SK-N-SH (cell line): ENCODE measurements around the gene TPH2. TPM values are rescaled to one million over a fixed set of nuclear protein-coding genes. Genes with fewer than 3 reads are reported as not detected.

ENCODE experiments used
- CTCF ChIA-PET: fragments of 300-600, 350-600 bp; formaldehyde crosslinking; extraction: SDS; loops from one replicate; lab custom pipeline; 2021; lab: Yijun Ruan, JAX
- POLR2A ChIA-PET: fragments of 350-600 bp; sonication (Branson Sonifier 250); formaldehyde crosslinking; extraction: SDS; loops from one replicate; lab custom pipeline; 2020; ENCODE audit warnings: antibody characterized with exemption, inconsistent platforms; lab: Yijun Ruan, JAX
- DNase-seq: peaks from one replicate; pipeline ENCODE4 v3.0.0; 2012
- H2AFZ ChIP-seq: fragments of 200-600 bp; sonication (generic); 2 replicates; pipeline ENCODE4 v1.8.1; 2016; ENCODE audit warnings: antibody characterized with exemption, mild to moderate bottlenecking, low read depth
- H3F3A ChIP-seq: fragments of 200-600 bp; sonication (generic); replicated peaks from 2 replicates; pipeline ENCODE3; 2016; ENCODE audit warnings: antibody characterized with exemption, mild to moderate bottlenecking; ENCODE audit not compliant: insufficient read depth
- H3K27ac ChIP-seq, 2 experiments: fragments of 200-500 bp in 1 of 2; fragments of 200-600 bp in 1 of 2; sonication (Bioruptor generic) in 1 of 2; sonication (generic), shearing (Covaris generic) in 1 of 2; 2 replicates each; pipeline versions ENCODE4 v1.5.1 to v1.6.1; 2014 to 2016; ENCODE audit warnings: low read depth in 2 of 2, inconsistent platforms in 1 of 2, low read length in 1 of 2, mild to moderate bottlenecking in 1 of 2, mixed read lengths in 1 of 2
- H3K27me3 ChIP-seq: fragments of 200-600 bp; sonication (generic), shearing (Covaris generic); 2 replicates; pipeline ENCODE4 v1.6.1; 2016; ENCODE audit warnings: mixed run types; ENCODE audit not compliant: insufficient read depth
- H3K36me3 ChIP-seq, 2 experiments: fragments of 200-500 bp in 1 of 2; fragments of 200-600 bp in 1 of 2; sonication (Bioruptor generic) in 1 of 2; sonication (generic) in 1 of 2; replicated peaks in 1 of 2; 2 replicates each; pipeline versions ENCODE3 to v1.5.1; 2014 to 2016; ENCODE audit warnings: low read length in 1 of 2, mild to moderate bottlenecking in 1 of 2; ENCODE audit not compliant: insufficient read depth in 2 of 2, control insufficient read depth in 1 of 2
- H3K4me1 ChIP-seq, 2 experiments: fragments of 200-500 bp in 1 of 2; fragments of 200-600 bp in 1 of 2; sonication (Bioruptor generic) in 1 of 2; sonication (generic), shearing (Covaris generic) in 1 of 2; 2 replicates each; pipeline versions ENCODE4 v1.5.1 to v1.6.1; 2014 to 2016; ENCODE audit warnings: low read depth in 1 of 2, low read length in 1 of 2, mixed run types in 1 of 2; ENCODE audit not compliant: insufficient read depth in 2 of 2, control insufficient read depth in 1 of 2
- H3K4me2 ChIP-seq: fragments of 200-600 bp; sonication (generic), shearing (Covaris generic); 2 replicates; pipeline ENCODE4 v1.6.1; 2017; ENCODE audit warnings: mixed run types
- H3K4me3 ChIP-seq, 2 experiments: fragments of 200-500 bp in 1 of 2; fragments of 200-600 bp in 1 of 2; sonication (Bioruptor generic) in 1 of 2; sonication (generic), shearing (Covaris generic) in 1 of 2; 2 replicates each; pipeline versions ENCODE4 v1.5.1 to v1.8.1; 2014 to 2016; ENCODE audit warnings: low read depth in 2 of 2, inconsistent platforms in 1 of 2, low read length in 1 of 2, mild to moderate bottlenecking in 1 of 2, mixed read lengths in 1 of 2, moderate library complexity in 1 of 2
- H3K79me2 ChIP-seq: fragments of 200-600 bp; sonication (generic); 2 replicates; pipeline ENCODE4 v1.8.1; 2017; ENCODE audit warnings: mild to moderate bottlenecking; ENCODE audit not compliant: insufficient read depth
- H3K9ac ChIP-seq: fragments of 200-600 bp; sonication (generic); 2 replicates; pipeline ENCODE4 v1.6.1; 2017; ENCODE audit warnings: mixed run types
- H3K9me2 ChIP-seq: fragments of 200-600 bp; sonication (generic); 2 replicates; pipeline ENCODE4 v1.6.1; 2017; ENCODE audit warnings: mixed run types
- H3K9me3 ChIP-seq: fragments of 200-600 bp; sonication (generic); 2 replicates; pipeline ENCODE4 v1.6.1; 2017; ENCODE audit warnings: mixed run types, mild to moderate bottlenecking, moderate library complexity
- H4K20me1 ChIP-seq: fragments of 200-600 bp; sonication (generic); 2 replicates; pipeline ENCODE4 v1.6.1; 2017; ENCODE audit warnings: mild to moderate bottlenecking, mixed run types; ENCODE audit not compliant: insufficient read depth
- CHD2 ChIP-seq: fragments of 150-350 bp; IDR thresholded peaks from 2 replicates; pipeline ENCODE4 v1.6.1; 2018; ENCODE audit warnings: low read length; ENCODE audit not compliant: partially characterized antibody
- EP300 ChIP-seq, 2 experiments: IDR thresholded peaks; 2 replicates each; pipeline versions ENCODE4 v1.4.0 to v1.6.1; 2012; ENCODE audit warnings: borderline replicate concordance in 1 of 2, low read depth in 1 of 2, low read length in 1 of 2
- EZH2phosphoT487 ChIP-seq: fragments of 200-600 bp; sonication (generic); IDR thresholded peaks from 2 replicates; pipeline ENCODE4 v1.6.1; 2017; ENCODE audit warnings: low read depth, mixed run types, mild to moderate bottlenecking, antibody characterized with exemption, moderate library complexity, borderline replicate concordance
- FOSL2 ChIP-seq: IDR thresholded peaks from 2 replicates; pipeline ENCODE4 v1.4.0; 2012; ENCODE audit warnings: low read depth, mild to moderate bottlenecking, moderate library complexity, borderline replicate concordance
- FOXJ3 ChIP-seq: sonication (generic); formaldehyde crosslinking; IDR thresholded peaks from 2 replicates; pipeline ENCODE4 v1.5.1; 2020; ENCODE audit warnings: mild to moderate bottlenecking, missing genetic modification reagents
- FOXM1 ChIP-seq: IDR thresholded peaks from 2 replicates; pipeline ENCODE4 v1.4.0; 2012; ENCODE audit warnings: low read depth, mild to moderate bottlenecking
- GABPA ChIP-seq: IDR thresholded peaks from 2 replicates; pipeline ENCODE4 v1.4.0; 2012; ENCODE audit warnings: low read depth, mild to moderate bottlenecking
- GATA2 ChIP-seq: sonication (generic); formaldehyde crosslinking; IDR thresholded peaks from 2 replicates; pipeline ENCODE4 v1.5.0; 2020; ENCODE audit warnings: mild to moderate bottlenecking, missing genetic modification reagents
- JUND ChIP-seq: IDR thresholded peaks from 2 replicates; pipeline ENCODE4 v1.4.0; 2012
- MEF2A ChIP-seq: IDR thresholded peaks from 2 replicates; pipeline ENCODE4 v1.4.0; 2012; ENCODE audit warnings: low read depth, borderline replicate concordance
- MXI1 ChIP-seq: IDR thresholded peaks from 2 replicates; pipeline ENCODE4 v1.6.1; 2012; ENCODE audit warnings: mild to moderate bottlenecking, low read depth, low read length, improper control_type of control experiment
- NFIC ChIP-seq: IDR thresholded peaks from 2 replicates; pipeline ENCODE4 v1.4.0; 2012; ENCODE audit warnings: borderline replicate concordance
- NRF1 ChIP-seq: IDR thresholded peaks from 2 replicates; pipeline ENCODE4 v1.6.1; 2012; ENCODE audit warnings: low read depth, mild to moderate bottlenecking, low read length
- RAD21 ChIP-seq: IDR thresholded peaks from 2 replicates; pipeline ENCODE4 v1.6.1; 2012; ENCODE audit warnings: mild to moderate bottlenecking, low read length
- RCOR1 ChIP-seq: fragments of 150-350 bp; IDR thresholded peaks from 2 replicates; pipeline ENCODE4 v1.6.1; 2017; ENCODE audit warnings: antibody characterized with exemption, low read length
- RFX5 ChIP-seq: IDR thresholded peaks from 2 replicates; pipeline ENCODE4 v1.6.1; 2012; ENCODE audit warnings: mild to moderate bottlenecking, improper control_type of control experiment, low read length
- RXRA ChIP-seq: IDR thresholded peaks from 2 replicates; pipeline ENCODE4 v1.4.0; 2012; ENCODE audit warnings: low read depth, mild to moderate bottlenecking, borderline replicate concordance
- SMC3 ChIP-seq: IDR thresholded peaks from 2 replicates; pipeline ENCODE4 v1.6.1; 2012; ENCODE audit warnings: low read depth, low read length, improper control_type of control experiment
- TEAD4 ChIP-seq: IDR thresholded peaks from 2 replicates; pipeline ENCODE4 v1.4.0; 2012; ENCODE audit warnings: mild to moderate bottlenecking, borderline replicate concordance; ENCODE audit not compliant: insufficient read depth
- YY1 ChIP-seq: IDR thresholded peaks from 2 replicates; pipeline ENCODE4 v1.4.0; 2012; ENCODE audit warnings: low read depth, mild to moderate bottlenecking
- WGBS: methylation state at CpG from one replicate; pipeline ENCODE4 v1.1.6; 2017; ENCODE audit warnings: low lambda C conversion rate; 5-methylcytosine and 5-hydroxymethylcytosine counted together
- polyA plus RNA-seq, 3 experiments: library from polyadenylated mRNA; depleted of rRNA; stranded (reverse); fragments of >200 nt; gene quantifications; 2 replicates each; pipeline ENCODE4 v1.2.3, GENCODE V29; 2012
- TF ChIP-seq, protein P1 (sequence below): IDR thresholded peaks from 2 replicates; pipeline ENCODE4; 2012
- TF ChIP-seq, protein P2 (sequence below): fragments of 150-350 bp; IDR thresholded peaks from 2 replicates; pipeline ENCODE4 v1.6.1; 2017; ENCODE audit warnings: antibody characterized with exemption, low read length, low read depth, borderline replicate concordance
- TF ChIP-seq, protein P3 (sequence below): IDR thresholded peaks from 2 replicates; pipeline ENCODE4 v1.4.0; 2012; ENCODE audit warnings: low read depth
- TF ChIP-seq, protein P4 (sequence below): IDR thresholded peaks from 2 replicates; pipeline ENCODE4 v1.4.0; 2012; ENCODE audit warnings: low read depth, borderline replicate concordance
- TF ChIP-seq, protein P5 (sequence below): IDR thresholded peaks from 2 replicates; pipeline ENCODE4 v1.6.1; 2012; ENCODE audit warnings: mild to moderate bottlenecking, low read depth, low read length, moderate library complexity

TPH2 gene
- polyA plus RNA-seq (2012; rRNA removed): not detected in 2 replicates
- not detected in 2 replicates for polyA plus RNA-seq (2012; cell fraction: cytosol; rRNA removed)
- polyA plus RNA-seq (2012; cell fraction: nucleus; rRNA removed): not detected in 2 replicates

DNA sequence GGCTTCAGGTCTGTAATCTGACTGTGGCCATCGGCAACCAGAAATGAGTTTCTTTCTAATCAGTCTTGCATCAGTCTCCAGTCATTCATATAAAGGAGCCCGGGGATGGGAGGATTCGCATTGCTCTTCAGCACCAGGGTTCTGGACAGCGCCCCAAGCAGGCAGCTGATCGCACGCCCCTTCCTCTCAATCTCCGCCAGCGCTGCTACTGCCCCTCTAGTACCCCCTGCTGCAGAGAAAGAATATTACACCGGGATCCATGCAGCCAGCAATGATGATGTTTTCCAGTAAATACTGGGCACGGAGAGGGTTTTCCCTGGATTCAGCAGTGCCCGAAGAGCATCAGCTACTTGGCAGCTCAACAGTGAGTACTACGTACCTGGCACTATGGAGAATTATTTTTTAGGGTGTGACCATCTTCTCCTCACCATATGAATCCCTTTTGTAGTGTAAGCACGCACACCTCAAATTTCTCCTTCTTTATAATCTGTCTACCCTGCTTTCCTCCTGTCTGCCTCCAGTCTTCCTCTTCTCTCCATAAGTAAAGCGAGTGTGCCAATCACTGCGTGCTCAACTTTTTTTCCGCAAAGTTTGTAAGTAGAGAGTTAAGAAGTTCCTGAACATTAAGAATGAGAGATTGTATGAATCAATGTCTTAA lies at the start of gene TPH2:
Gene TPH2, plus strand, starts transcription at position 118 of the 658 bp plus-strand sequence. Its CDS starts 142 bp downstream, at position 260.
- H3K9me2 ChIP-seq: no peaks in the 10 kb centered on the region
- ChIA-PET POLR2A (no interaction called here), CTCF (interaction anchor here (0.6 to 4.8 kb wide), 30 partner anchors 10 to 925 kb away, joined by 3 to 52 read pairs (median 4); partner anchors contain the start of gene RAB21)
- no peaks in the 10 kb centered on the region for H3F3A ChIP-seq
- no peak within 1 kb of the TSS for H3K27ac ChIP-seq
- H3K9me3 ChIP-seq: no peaks in the 10 kb centered on the region
- H2AFZ ChIP-seq: no peak within 1 kb of the TSS
- no peaks in the 10 kb centered on the region for H3K79me2 ChIP-seq
- H3K4me2 ChIP-seq: no peak within 1 kb of the TSS
- no peaks in the 10 kb centered on the region for H3K36me3 ChIP-seq
- DNase-seq: peak; percentile 63
- H3K9ac ChIP-seq: no peak within 1 kb of the TSS
- WGBS: 22% methylated on average over 16 of the region's 16 CpGs
- peaks cover 0 to 17% of the 10 kb centered on the region in 2 experiments; a peak in 2 of 4 replicates for H3K4me1 ChIP-seq
- no peak within 1 kb of the TSS for H3K4me3 ChIP-seq
- H4K20me1 ChIP-seq: no peaks in the 10 kb centered on the region
- no peaks in the 10 kb centered on the region for H3K27me3 ChIP-seq
- TF ChIP-seq EP300 (IDR thresholded peaks at IDR 0.05; ENCODE audit: borderline replicate concordance in 1 of 2, low read depth in 1 of 2, low read length in 1 of 2): no peak
- TF ChIP-seq FOSL2: no peak
- no peak for TF ChIP-seq RCOR1
- no peak for TF ChIP-seq EZH2phosphoT487
- TF ChIP-seq, protein P1, sequence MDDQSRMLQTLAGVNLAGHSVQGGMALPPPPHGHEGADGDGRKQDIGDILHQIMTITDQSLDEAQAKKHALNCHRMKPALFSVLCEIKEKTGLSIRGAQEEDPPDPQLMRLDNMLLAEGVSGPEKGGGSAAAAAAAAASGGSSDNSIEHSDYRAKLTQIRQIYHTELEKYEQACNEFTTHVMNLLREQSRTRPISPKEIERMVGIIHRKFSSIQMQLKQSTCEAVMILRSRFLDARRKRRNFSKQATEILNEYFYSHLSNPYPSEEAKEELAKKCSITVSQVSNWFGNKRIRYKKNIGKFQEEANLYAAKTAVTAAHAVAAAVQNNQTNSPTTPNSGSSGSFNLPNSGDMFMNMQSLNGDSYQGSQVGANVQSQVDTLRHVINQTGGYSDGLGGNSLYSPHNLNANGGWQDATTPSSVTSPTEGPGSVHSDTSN: peak; percentile 22; the same call in 1 of the 2 replicates
- no peak for TF ChIP-seq GATA2 (CRISPR knock-in tag)
- TF ChIP-seq JUND: no peak
- TF ChIP-seq SMC3: peak; percentile 58
- TF ChIP-seq GABPA: no peak
- TF ChIP-seq MXI1: peak; percentile 75; the same call in 1 of the 2 replicates
- no peak for TF ChIP-seq FOXJ3 (CRISPR knock-in tag)
- TF ChIP-seq MEF2A: no peak
- TF ChIP-seq, protein P2, sequence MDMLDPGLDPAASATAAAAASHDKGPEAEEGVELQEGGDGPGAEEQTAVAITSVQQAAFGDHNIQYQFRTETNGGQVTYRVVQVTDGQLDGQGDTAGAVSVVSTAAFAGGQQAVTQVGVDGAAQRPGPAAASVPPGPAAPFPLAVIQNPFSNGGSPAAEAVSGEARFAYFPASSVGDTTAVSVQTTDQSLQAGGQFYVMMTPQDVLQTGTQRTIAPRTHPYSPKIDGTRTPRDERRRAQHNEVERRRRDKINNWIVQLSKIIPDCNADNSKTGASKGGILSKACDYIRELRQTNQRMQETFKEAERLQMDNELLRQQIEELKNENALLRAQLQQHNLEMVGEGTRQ: no peak
- no peak for TF ChIP-seq TEAD4
- TF ChIP-seq, protein P3, sequence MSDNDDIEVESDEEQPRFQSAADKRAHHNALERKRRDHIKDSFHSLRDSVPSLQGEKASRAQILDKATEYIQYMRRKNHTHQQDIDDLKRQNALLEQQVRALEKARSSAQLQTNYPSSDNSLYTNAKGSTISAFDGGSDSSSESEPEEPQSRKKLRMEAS: no peak
- no peak for TF ChIP-seq YY1
- no peak for TF ChIP-seq RXRA
- TF ChIP-seq, protein P4, sequence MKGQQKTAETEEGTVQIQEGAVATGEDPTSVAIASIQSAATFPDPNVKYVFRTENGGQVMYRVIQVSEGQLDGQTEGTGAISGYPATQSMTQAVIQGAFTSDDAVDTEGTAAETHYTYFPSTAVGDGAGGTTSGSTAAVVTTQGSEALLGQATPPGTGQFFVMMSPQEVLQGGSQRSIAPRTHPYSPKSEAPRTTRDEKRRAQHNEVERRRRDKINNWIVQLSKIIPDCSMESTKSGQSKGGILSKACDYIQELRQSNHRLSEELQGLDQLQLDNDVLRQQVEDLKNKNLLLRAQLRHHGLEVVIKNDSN: 0 out of 2 replicates have a peak, but pooled peaks have one; percentile 8
- TF ChIP-seq, protein P5, sequence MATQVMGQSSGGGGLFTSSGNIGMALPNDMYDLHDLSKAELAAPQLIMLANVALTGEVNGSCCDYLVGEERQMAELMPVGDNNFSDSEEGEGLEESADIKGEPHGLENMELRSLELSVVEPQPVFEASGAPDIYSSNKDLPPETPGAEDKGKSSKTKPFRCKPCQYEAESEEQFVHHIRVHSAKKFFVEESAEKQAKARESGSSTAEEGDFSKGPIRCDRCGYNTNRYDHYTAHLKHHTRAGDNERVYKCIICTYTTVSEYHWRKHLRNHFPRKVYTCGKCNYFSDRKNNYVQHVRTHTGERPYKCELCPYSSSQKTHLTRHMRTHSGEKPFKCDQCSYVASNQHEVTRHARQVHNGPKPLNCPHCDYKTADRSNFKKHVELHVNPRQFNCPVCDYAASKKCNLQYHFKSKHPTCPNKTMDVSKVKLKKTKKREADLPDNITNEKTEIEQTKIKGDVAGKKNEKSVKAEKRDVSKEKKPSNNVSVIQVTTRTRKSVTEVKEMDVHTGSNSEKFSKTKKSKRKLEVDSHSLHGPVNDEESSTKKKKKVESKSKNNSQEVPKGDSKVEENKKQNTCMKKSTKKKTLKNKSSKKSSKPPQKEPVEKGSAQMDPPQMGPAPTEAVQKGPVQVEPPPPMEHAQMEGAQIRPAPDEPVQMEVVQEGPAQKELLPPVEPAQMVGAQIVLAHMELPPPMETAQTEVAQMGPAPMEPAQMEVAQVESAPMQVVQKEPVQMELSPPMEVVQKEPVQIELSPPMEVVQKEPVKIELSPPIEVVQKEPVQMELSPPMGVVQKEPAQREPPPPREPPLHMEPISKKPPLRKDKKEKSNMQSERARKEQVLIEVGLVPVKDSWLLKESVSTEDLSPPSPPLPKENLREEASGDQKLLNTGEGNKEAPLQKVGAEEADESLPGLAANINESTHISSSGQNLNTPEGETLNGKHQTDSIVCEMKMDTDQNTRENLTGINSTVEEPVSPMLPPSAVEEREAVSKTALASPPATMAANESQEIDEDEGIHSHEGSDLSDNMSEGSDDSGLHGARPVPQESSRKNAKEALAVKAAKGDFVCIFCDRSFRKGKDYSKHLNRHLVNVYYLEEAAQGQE: peak; percentile 100
- TF ChIP-seq FOXM1: no peak
- peak; percentile 77 for TF ChIP-seq RAD21
- no peak for TF ChIP-seq CHD2
- no peak for TF ChIP-seq NRF1
- no peak for TF ChIP-seq RFX5
- TF ChIP-seq NFIC: no peak
